Measurements from ENCODE around the gene NRXN2.

Gene NRXN2

GRCh38 chr11:64660706-64661105, 62.3 kb downstream of the NRXN2 start:
- TF ChIP-seq TAF1 (IDR thresholded peaks at IDR 0.05; ENCODE audit: low read depth): no peak
- no peak for TF ChIP-seq RAD21 (IDR thresholded peaks at IDR 0.05; ENCODE audit: low read depth)
- no peak for TF ChIP-seq MAX (IDR thresholded peaks at IDR 0.05)
- TF ChIP-seq CEBPB (IDR thresholded peaks at IDR 0.05): no peak
- no peak for TF ChIP-seq NFIC (IDR thresholded peaks at IDR 0.05)
- no peak for TF ChIP-seq EGR1 (IDR thresholded peaks at IDR 0.05)
- no peak for TF ChIP-seq YY1 (IDR thresholded peaks at IDR 0.05; ENCODE audit: low read depth)
- no peak for TF ChIP-seq FOXM1 (IDR thresholded peaks at IDR 0.05; ENCODE audit: borderline replicate concordance, low read depth)
- no peak for TF ChIP-seq TEAD4 (IDR thresholded peaks at IDR 0.05)
- TF ChIP-seq ZBTB7A (IDR thresholded peaks at IDR 0.05; ENCODE audit: low read depth): no peak
- no peak for TF ChIP-seq CREB1 (IDR thresholded peaks at IDR 0.05; ENCODE audit: low read depth)

- no peak for TF ChIP-seq EP300 (IDR thresholded peaks at IDR 0.05; ENCODE audit: borderline replicate concordance)
These were observed 62.8 kb downstream of the NRXN2 start for GRCh38 chr11:64660205-64660604.

- TF ChIP-seq REST (IDR thresholded peaks at IDR 0.05; ENCODE audit: low read depth) (no peak), EGR1 (IDR thresholded peaks at IDR 0.05) (no peak)
These were observed 63.4 kb downstream of the NRXN2 start for GRCh38 chr11:64659417-64660144.

GRCh38 chr11:64658265-64658664, 64.7 kb downstream of the NRXN2 start:
- TF ChIP-seq EGR1 (IDR thresholded peaks at IDR 0.05): no peak
- no peak for TF ChIP-seq CREB1 (IDR thresholded peaks at IDR 0.05; ENCODE audit: low read depth)
- no peak for TF ChIP-seq TCF12 (IDR thresholded peaks at IDR 0.05; ENCODE audit: low read depth)
- TF ChIP-seq ZBTB7A (IDR thresholded peaks at IDR 0.05; ENCODE audit: low read depth): no peak
- no peak for TF ChIP-seq TEAD4 (IDR thresholded peaks at IDR 0.05)
- TF ChIP-seq RAD21 (IDR thresholded peaks at IDR 0.05; ENCODE audit: low read depth): no peak
- no peak for TF ChIP-seq NFIC (IDR thresholded peaks at IDR 0.05)
- no peak for TF ChIP-seq EP300 (IDR thresholded peaks at IDR 0.05; ENCODE audit: borderline replicate concordance)
- no peak for TF ChIP-seq YY1 (IDR thresholded peaks at IDR 0.05; ENCODE audit: low read depth)
- no peak for TF ChIP-seq TAF1 (IDR thresholded peaks at IDR 0.05; ENCODE audit: low read depth)
- no peak for TF ChIP-seq REST (IDR thresholded peaks at IDR 0.05; ENCODE audit: low read depth)
- no peak for TF ChIP-seq USF1 (IDR thresholded peaks at IDR 0.05)
- TF ChIP-seq CEBPB (IDR thresholded peaks at IDR 0.05): no peak
- no peak for TF ChIP-seq FOXM1 (IDR thresholded peaks at IDR 0.05; ENCODE audit: borderline replicate concordance, low read depth)
- no peak for TF ChIP-seq MAX (IDR thresholded peaks at IDR 0.05)

- TF ChIP-seq NFIC (IDR thresholded peaks at IDR 0.05) (no peak), CEBPB (IDR thresholded peaks at IDR 0.05) (no peak), RAD21 (IDR thresholded peaks at IDR 0.05; ENCODE audit: low read depth) (no peak), TAF1 (IDR thresholded peaks at IDR 0.05; ENCODE audit: low read depth) (no peak), EGR1 (IDR thresholded peaks at IDR 0.05) (no peak), FOXM1 (IDR thresholded peaks at IDR 0.05; ENCODE audit: borderline replicate concordance, low read depth) (no peak), ZBTB7A (IDR thresholded peaks at IDR 0.05; ENCODE audit: low read depth) (no peak), CREB1 (IDR thresholded peaks at IDR 0.05; ENCODE audit: low read depth) (no peak), REST (IDR thresholded peaks at IDR 0.05; ENCODE audit: low read depth) (no peak), USF1 (IDR thresholded peaks at IDR 0.05) (no peak)
These were observed 66.1 kb downstream of the NRXN2 start for GRCh38 chr11:64656862-64657261.

All from Ishikawa (cell line).